Smooth muscle cell (in vitro differentiated cells): ENCODE data around the gene STX1B. TPM values are rescaled to one million over a fixed set of nuclear protein-coding genes. Genes with fewer than 3 reads are reported as not detected.
A peak's percentile ranks its signal among the peaks of the same experiment; 100 is the strongest.
"Not testable (repeated sequence)": the region's sequence is repeated elsewhere in the genome, so short reads cannot be mapped to it uniquely, and the experiment has no call there.

ENCODE experiments used
- DNase-seq: peaks from one replicate; lab custom pipeline; 2025; ENCODE audit not compliant: unreplicated experiment; lab: John Stamatoyannopoulos, UW
- H2AFZ ChIP-seq: fragments of 200-600 bp; sonication (generic); 2 replicates; pipeline ENCODE4 v1.6.0; 2016; ENCODE audit warnings: antibody characterized with exemption, low read depth, mild to moderate bottlenecking
- H3F3A ChIP-seq: fragments of 200-600 bp; sonication (generic); 2 replicates; pipeline ENCODE4 v1.6.0; 2017; ENCODE audit warnings: antibody characterized with exemption, low read depth
- H3K27ac ChIP-seq: fragments of 200-600 bp; sonication (generic); 2 replicates; pipeline ENCODE4 v1.5.1; 2016; ENCODE audit warnings: low read depth, mild to moderate bottlenecking
- H3K27me3 ChIP-seq: fragments of 200-600 bp; sonication (generic); 2 replicates; pipeline ENCODE4 v1.6.1; 2016; ENCODE audit warnings: low read depth, mild to moderate bottlenecking
- H3K36me3 ChIP-seq: fragments of 200-600 bp; sonication (generic); 2 replicates; pipeline ENCODE4 v1.5.1; 2016; ENCODE audit warnings: low read depth
- H3K4me1 ChIP-seq: fragments of 200-600 bp; sonication (generic); 2 replicates; pipeline ENCODE4 v1.5.1; 2016; ENCODE audit warnings: low read depth
- H3K4me2 ChIP-seq: fragments of 200-600 bp; sonication (generic); 2 replicates; pipeline ENCODE4 v1.6.0; 2016; ENCODE audit warnings: mild to moderate bottlenecking
- H3K4me3 ChIP-seq: fragments of 200-600 bp; sonication (generic); 2 replicates; pipeline ENCODE4 v1.5.1; 2016; ENCODE audit warnings: mild to moderate bottlenecking
- H3K79me2 ChIP-seq: fragments of 200-600 bp; sonication (generic); 2 replicates; pipeline ENCODE4 v1.6.0; 2016; ENCODE audit warnings: low read depth, mild to moderate bottlenecking
- H3K9ac ChIP-seq: fragments of 200-600 bp; sonication (generic); 2 replicates; pipeline ENCODE4 v1.6.0; 2016; ENCODE audit warnings: low read depth
- H3K9me3 ChIP-seq: fragments of 200-600 bp; sonication (generic); replicated peaks from 2 replicates; pipeline ENCODE4 v1.5.1; 2016; ENCODE audit warnings: low read depth
- H4K20me1 ChIP-seq: fragments of 200-600 bp; sonication (generic); 2 replicates; pipeline ENCODE4 v1.6.0; 2016; ENCODE audit warnings: low read depth
- WGBS: methylation state at CpG from one replicate; pipeline ENCODE4 v1.1.7; 2016; ENCODE audit warnings: low lambda C conversion rate; 5-methylcytosine and 5-hydroxymethylcytosine counted together
- polyA plus RNA-seq: library from polyadenylated mRNA; unstranded; fragments of >200 nt; fragmentation: Nextera tagmentation; extraction: Ambion mirVana; gene quantifications from 2 replicates; pipeline ENCODE4 v1.2.1, GENCODE V29; 2016
- small RNA-seq: library from RNA; depleted of rRNA; stranded (forward); fragments of <200 nt; gene quantifications from one replicate; pipeline ENCODE3, GENCODE V24; 2014
- total RNA-seq: library from RNA; depleted of rRNA; stranded (reverse); fragments of >200 nt; gene quantifications from 2 replicates; pipeline ENCODE4 v1.2.3, GENCODE V29; 2014
- TF ChIP-seq, protein P1 (sequence below): fragments of 200-600 bp; sonication (generic); IDR thresholded peaks from 2 replicates; pipeline ENCODE4 v1.5.1; 2017; ENCODE audit warnings: borderline replicate concordance, mild to moderate bottlenecking, antibody characterized with exemption; ENCODE audit not compliant: insufficient read depth, poor library complexity, severe bottlenecking

Gene STX1B
- total and polyA plus RNA-seq, 2 experiments from 2014 or later = 0.72 to 1.0 TPM

DNA sequence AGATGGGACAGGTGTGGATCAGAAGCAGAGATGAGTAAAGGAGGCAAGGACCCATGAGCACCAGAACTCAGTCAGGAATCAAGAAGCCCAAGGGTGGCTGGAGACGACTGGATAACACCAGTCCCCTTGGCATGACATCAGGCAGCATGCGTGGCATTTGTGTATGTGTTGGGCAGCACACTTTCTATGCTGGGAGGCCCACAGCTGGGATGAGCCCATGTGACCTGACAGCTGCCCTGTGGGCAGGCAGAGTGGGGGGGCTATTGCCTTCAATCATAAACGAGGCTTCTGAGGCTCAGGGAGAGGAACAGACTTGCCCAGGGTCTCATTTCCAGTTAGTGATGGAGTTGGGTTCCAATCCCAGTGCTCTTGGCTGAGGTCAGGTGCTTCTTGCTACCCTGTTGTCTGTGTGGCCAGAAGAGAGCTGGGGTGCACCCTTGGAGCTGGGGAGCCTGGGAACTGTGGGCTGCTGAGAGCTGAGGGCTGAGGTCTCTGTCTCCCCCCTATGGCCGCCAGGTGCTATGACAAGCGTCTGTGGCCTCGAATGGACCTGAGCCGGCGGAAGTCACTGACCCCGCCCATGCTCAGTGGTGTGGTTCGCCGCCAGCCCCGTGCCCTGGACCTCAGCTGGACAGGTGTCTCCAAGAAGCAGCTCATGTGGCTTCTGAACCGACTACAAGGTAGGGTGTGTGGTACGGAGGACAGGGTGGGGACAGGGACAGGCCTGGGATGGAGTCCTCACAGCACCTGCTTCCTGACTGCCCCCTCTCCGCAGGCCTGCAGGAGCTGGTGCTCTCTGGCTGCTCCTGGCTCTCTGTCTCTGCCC, 68.6 kb downstream of the STX1B start:
- Histone ChIP-seq H2AFZ (no peak overlapping the region), H3K27me3 (no peaks in the 10 kb centered on the region), H3K79me2 (peaks cover 3% of the 10 kb centered on the region), H3K27ac (peak overlapping the region; percentile 80), H3K9me3 (no peaks in the 10 kb centered on the region), H4K20me1 (no peaks in the 10 kb centered on the region), H3K4me1 (no peaks in the 10 kb centered on the region), H3K9ac (no peak overlapping the region), H3K4me3 (no peak overlapping the region), H3F3A (peaks cover 9% of the 10 kb centered on the region), H3K36me3 (no peaks in the 10 kb centered on the region), H3K4me2 (no peak overlapping the region)
- WGBS = 40% methylated on average over 10 of the region's 15 CpGs
- TF ChIP-seq, protein P1, sequence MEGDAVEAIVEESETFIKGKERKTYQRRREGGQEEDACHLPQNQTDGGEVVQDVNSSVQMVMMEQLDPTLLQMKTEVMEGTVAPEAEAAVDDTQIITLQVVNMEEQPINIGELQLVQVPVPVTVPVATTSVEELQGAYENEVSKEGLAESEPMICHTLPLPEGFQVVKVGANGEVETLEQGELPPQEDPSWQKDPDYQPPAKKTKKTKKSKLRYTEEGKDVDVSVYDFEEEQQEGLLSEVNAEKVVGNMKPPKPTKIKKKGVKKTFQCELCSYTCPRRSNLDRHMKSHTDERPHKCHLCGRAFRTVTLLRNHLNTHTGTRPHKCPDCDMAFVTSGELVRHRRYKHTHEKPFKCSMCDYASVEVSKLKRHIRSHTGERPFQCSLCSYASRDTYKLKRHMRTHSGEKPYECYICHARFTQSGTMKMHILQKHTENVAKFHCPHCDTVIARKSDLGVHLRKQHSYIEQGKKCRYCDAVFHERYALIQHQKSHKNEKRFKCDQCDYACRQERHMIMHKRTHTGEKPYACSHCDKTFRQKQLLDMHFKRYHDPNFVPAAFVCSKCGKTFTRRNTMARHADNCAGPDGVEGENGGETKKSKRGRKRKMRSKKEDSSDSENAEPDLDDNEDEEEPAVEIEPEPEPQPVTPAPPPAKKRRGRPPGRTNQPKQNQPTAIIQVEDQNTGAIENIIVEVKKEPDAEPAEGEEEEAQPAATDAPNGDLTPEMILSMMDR = peak; percentile 84
- DNase-seq = no peak

DNA sequence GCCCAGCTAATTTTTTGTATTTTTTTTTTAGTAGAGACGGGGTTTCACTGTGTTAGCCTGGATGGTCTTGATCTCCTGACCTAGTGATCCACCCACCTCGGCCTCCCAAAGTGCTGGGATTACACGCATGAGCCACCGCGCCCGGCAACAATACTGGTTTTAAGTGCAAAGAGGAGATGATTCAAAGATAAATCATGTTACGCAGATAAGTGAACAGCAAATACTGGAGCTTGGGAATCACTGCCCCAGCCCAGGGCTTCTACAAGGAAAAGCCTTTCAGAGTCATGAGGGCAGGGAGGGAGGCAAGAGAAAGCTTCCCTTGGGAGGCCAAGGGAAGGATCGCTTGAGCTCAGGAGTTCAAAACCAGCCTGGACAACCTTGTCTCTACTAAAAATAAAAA, 70.9 kb downstream of the STX1B start:
- not testable (repeated sequence) for H3K79me2 ChIP-seq, H3K4me1 ChIP-seq, DNase-seq, H3K36me3 ChIP-seq, H3K4me3 ChIP-seq, H3K4me2 ChIP-seq, H3K27me3 ChIP-seq, H2AFZ ChIP-seq, H3F3A ChIP-seq, H4K20me1 ChIP-seq, H3K9ac ChIP-seq, H3K9me3 ChIP-seq
- 70% methylated on average over 8 of the region's 8 CpGs for WGBS
- peak overlapping the region; percentile 77 for H3K27ac ChIP-seq

Small RNA genes within 50 kb of the gene (small RNA-seq; reads per million reads assigned to genes)
- gene AC135048.1 = not detected

Other genes starting within 250 kb of the STX1B start
- gene CFAP119, start 248.6 kb downstream of the STX1B start, total RNA-seq = 2.2 and 5.2 TPM in 2 replicates
- 3.0 and 3.5 TPM in 2 replicates for gene CFAP119, start 248.6 kb downstream of the STX1B start, polyA plus RNA-seq
- gene RNF40, start 248.3 kb downstream of the STX1B start, total RNA-seq = 66.1 and 73.0 TPM in 2 replicates
- 92.5 and 107 TPM in 2 replicates for gene RNF40, start 248.3 kb downstream of the STX1B start, polyA plus RNA-seq
- gene ZNF629, start 223.4 kb downstream of the STX1B start, total RNA-seq = 11.2 and 11.6 TPM in 2 replicates
- gene ZNF629, start 223.4 kb downstream of the STX1B start, polyA plus RNA-seq = 13.0 and 13.4 TPM in 2 replicates
- 27.8 and 34.2 TPM in 2 replicates for gene BCL7C, start 116.6 kb downstream of the STX1B start, total RNA-seq
- 68.1 and 76.1 TPM in 2 replicates for gene BCL7C, start 116.6 kb downstream of the STX1B start, polyA plus RNA-seq
- 0.76 and 1.7 TPM in 2 replicates for gene CTF1, start 114.0 kb downstream of the STX1B start, total RNA-seq
- gene CTF1, start 114.0 kb downstream of the STX1B start, polyA plus RNA-seq = 8.1 and 8.2 TPM in 2 replicates
- gene FBXL19, start 87.1 kb downstream of the STX1B start, total RNA-seq = 4.5 and 8.5 TPM in 2 replicates
- gene FBXL19, start 87.1 kb downstream of the STX1B start, polyA plus RNA-seq = 1.3 and 1.6 TPM in 2 replicates
- 33.7 and 34.9 TPM in 2 replicates for gene ORAI3, start 61.6 kb downstream of the STX1B start, total RNA-seq
- gene ORAI3, start 61.6 kb downstream of the STX1B start, polyA plus RNA-seq = 39.4 and 44.0 TPM in 2 replicates
- 1.9 and 2.9 TPM in 2 replicates for gene SETD1A, start 52.9 kb downstream of the STX1B start, total RNA-seq
- 1.2 and 3.3 TPM in 2 replicates for gene SETD1A, start 52.9 kb downstream of the STX1B start, polyA plus RNA-seq
- 5.5 and 10.8 TPM in 2 replicates for gene HSD3B7, start 25.4 kb downstream of the STX1B start, total RNA-seq
- gene HSD3B7, start 25.4 kb downstream of the STX1B start, polyA plus RNA-seq = 15.1 and 15.5 TPM in 2 replicates
- 14.4 and 23.1 TPM in 2 replicates for gene STX4, start 22.9 kb upstream of the STX1B start, total RNA-seq
- 50.6 and 60.2 TPM in 2 replicates for gene STX4, start 22.9 kb upstream of the STX1B start, polyA plus RNA-seq
- 7.3 and 9.0 TPM in 2 replicates for gene ZNF668, start 63.6 kb upstream of the STX1B start, total RNA-seq
- 20.1 and 21.0 TPM in 2 replicates for gene ZNF668, start 63.6 kb upstream of the STX1B start, polyA plus RNA-seq
- 5.7 and 8.1 TPM in 2 replicates for gene ZNF646, start 63.8 kb upstream of the STX1B start, total RNA-seq
- 5.4 and 7.3 TPM in 2 replicates for gene ZNF646, start 63.8 kb upstream of the STX1B start, polyA plus RNA-seq
- gene PRSS53, start 78.3 kb upstream of the STX1B start, total RNA-seq = 5.1 and 6.3 TPM in 2 replicates
- 0.66 and 1.1 TPM in 2 replicates for gene PRSS53, start 78.3 kb upstream of the STX1B start, polyA plus RNA-seq
- 232 and 253 TPM in 2 replicates for gene VKORC1, start 84.2 kb upstream of the STX1B start, total RNA-seq
- gene VKORC1, start 84.2 kb upstream of the STX1B start, polyA plus RNA-seq = 340 and 394 TPM in 2 replicates
- gene BCKDK, start 97.7 kb upstream of the STX1B start, total RNA-seq = 32.1 and 40.5 TPM in 2 replicates
- gene BCKDK, start 97.7 kb upstream of the STX1B start, polyA plus RNA-seq = 82.6 and 87.9 TPM in 2 replicates
- gene KAT8, start 107.0 kb upstream of the STX1B start, total RNA-seq = 26.3 and 32.9 TPM in 2 replicates
- gene KAT8, start 107.0 kb upstream of the STX1B start, polyA plus RNA-seq = 27.4 and 29.1 TPM in 2 replicates
- 15.1 and 17.3 TPM in 2 replicates for gene PRSS8, start 125.1 kb upstream of the STX1B start, total RNA-seq
- gene PRSS8, start 125.1 kb upstream of the STX1B start, polyA plus RNA-seq = 13.9 and 68.0 TPM in 2 replicates
- 1.6 TPM in 1 of 2 replicates, not detected in the other for gene PRSS36, start 139.4 kb upstream of the STX1B start, total RNA-seq
- gene PRSS36, start 139.4 kb upstream of the STX1B start, polyA plus RNA-seq = 0.31 and 0.66 TPM in 2 replicates
- gene FUS, start 169.5 kb upstream of the STX1B start, total RNA-seq = 56.2 and 58.6 TPM in 2 replicates
- gene FUS, start 169.5 kb upstream of the STX1B start, polyA plus RNA-seq = 225 and 316 TPM in 2 replicates
- 15.6 and 30.8 TPM in 2 replicates for gene PYCARD, start 192.1 kb upstream of the STX1B start, total RNA-seq
- 10.1 and 30.2 TPM in 2 replicates for gene PYCARD, start 192.1 kb upstream of the STX1B start, polyA plus RNA-seq
- gene TRIM72, start 203.5 kb upstream of the STX1B start, total RNA-seq = 0.04 TPM in 2 replicates
- gene TRIM72, start 203.5 kb upstream of the STX1B start, polyA plus RNA-seq = 0.07 TPM in 2 replicates
- not detected in 2 replicates for gene PYDC1, start 206.5 kb upstream of the STX1B start, total RNA-seq
- 1.1 and 1.7 TPM in 2 replicates for gene PYDC1, start 206.5 kb upstream of the STX1B start, polyA plus RNA-seq
- 0.40 TPM in 1 of 2 replicates, not detected in the other for gene ITGAM, start 249.3 kb upstream of the STX1B start, total RNA-seq
- not detected in 2 replicates for gene ITGAM, start 249.3 kb upstream of the STX1B start, polyA plus RNA-seq